AG04449 (cell line): ENCODE data around the gene POLR3H.

ENCODE experiments used
- CTCF ChIA-PET: fragments of 350-600 bp; formaldehyde crosslinking; extraction: SDS; loops from one replicate; lab custom pipeline; 2021; ENCODE audit warnings: antibody characterized with exemption; lab: Yijun Ruan, JAX
- POLR2A ChIA-PET: fragments of 400-600, 350-600 bp; formaldehyde crosslinking; extraction: SDS; loops from one replicate; lab custom pipeline; 2020; ENCODE audit warnings: antibody characterized with exemption, inconsistent platforms; lab: Yijun Ruan, JAX
- DNase-seq: peaks from one replicate; pipeline ENCODE4 v3.0.0-alpha.2; 2010; ENCODE audit warnings: low read depth, low spot score
- H3K4me3 ChIP-seq: 2 replicates; pipeline ENCODE4 v1.5.1; 2011; ENCODE audit warnings: low read depth, mild to moderate bottlenecking, control low read depth, low read length
- CTCF ChIP-seq: IDR thresholded peaks from one replicate; pipeline ENCODE4 v1.5.1; 2011; ENCODE audit warnings: mild to moderate bottlenecking, moderate library complexity, low read length, control low read depth, inconsistent platforms; ENCODE audit not compliant: insufficient read depth; ENCODE audit errors: missing control alignments

Gene POLR3H

GRCh38 chr22:41478473-41478872 is 65.8 kb downstream of the POLR3H start:
- no peak overlapping the region for H3K4me3 ChIP-seq
- DNase-seq, result no peak
- TF ChIP-seq CTCF, result no peak
- ChIA-PET CTCF (interaction anchor here (1.1 to 3.8 kb wide), 3 partner anchors 35 to 75 kb away, joined by 3 to 21 read pairs (median 8); no protein-coding TSS in a partner anchor), POLR2A (interaction anchor here (1.4 to 2.3 kb wide), 2 partner anchors 10 to 32 kb away, joined by 3 to 8 read pairs; partner anchors contain the start of genes ACO2, PHF5A and TOB2)
